Vagina (tissue), 2 donors: ENCODE measurements around the gene CUX1. TPM values are rescaled to one million over a fixed set of nuclear protein-coding genes. Genes with fewer than 3 reads are reported as not detected.
"Not testable (repeated sequence)": the region's sequence is repeated elsewhere in the genome, so short reads cannot be mapped to it uniquely, and the experiment has no call there.

Experiments used
- DNase-seq, 2 donors: peaks; one replicate each; pipeline ENCODE4 v3.0.0-alpha.2; 2017; ENCODE audit errors: extremely low spot score in 2 of 2
- H3K27ac ChIP-seq: fragments of 200-600 bp; sonication (generic); one replicate; pipeline ENCODE4 v1.5.1; 2019
- H3K27me3 ChIP-seq: fragments of 200-600 bp; sonication (generic); one replicate; pipeline ENCODE4 v1.5.1; 2019
- H3K36me3 ChIP-seq, 2 donors: fragments of 200-600 bp; sonication (generic); one replicate each; pipeline ENCODE4 v1.5.1; 2017 to 2019
- H3K4me1 ChIP-seq: fragments of 200-600 bp; sonication (generic); one replicate; pipeline ENCODE4 v1.5.1; 2019
- H3K4me3 ChIP-seq, 2 donors: fragments of 200-600 bp; sonication (generic); 1 replicate in 1 of 2; 2 replicates in 1 of 2; pipeline ENCODE4 v1.5.1; 2016 to 2019
- H3K9me3 ChIP-seq: fragments of 200-600 bp; sonication (generic); one replicate; pipeline ENCODE4 v1.5.1; 2019
- POLR2A ChIP-seq, 2 donors: fragments of 450-650 bp; IDR thresholded peaks; one replicate each; pipeline ENCODE4 v1.6.1; 2017; ENCODE audit warnings: antibody characterized with exemption in 2 of 2, mild to moderate bottlenecking in 2 of 2, moderate library complexity in 2 of 2
- POLR2AphosphoS5 ChIP-seq, 2 donors: sonication (generic); formaldehyde crosslinking; IDR thresholded peaks; one replicate each; pipeline ENCODE4 v1.9.0; 2017; ENCODE audit warnings: antibody characterized with exemption in 2 of 2, mild to moderate bottlenecking in 2 of 2, low read depth in 1 of 2; ENCODE audit not compliant: insufficient read depth in 1 of 2
- intact Hi-C: fragments of 100-400 bp; cut with DNase I; formaldehyde crosslinking; loops from one replicate; pipeline ENCODE4 v1.15.1; 2023
- total RNA-seq: library from RNA; depleted of rRNA; stranded (reverse); fragments of >200 nt; gene quantifications from one replicate; pipeline ENCODE4 v1.2.3, GENCODE V29; 2016
- TF ChIP-seq, protein P1 (sequence below), 3 experiments: fragments of 450-650 bp in 2 of 3; fragments of 200-600 bp in 1 of 3; sonication (generic) in 1 of 3; IDR thresholded peaks; one replicate each; pipeline ENCODE4 v1.5.1; 2017 to 2019; ENCODE audit warnings: antibody characterized with exemption in 3 of 3, mild to moderate bottlenecking in 2 of 3, moderate library complexity in 2 of 3

Gene CUX1
- total RNA-seq, 1 donor from 2014 or later, result 65.3 TPM

DNA sequence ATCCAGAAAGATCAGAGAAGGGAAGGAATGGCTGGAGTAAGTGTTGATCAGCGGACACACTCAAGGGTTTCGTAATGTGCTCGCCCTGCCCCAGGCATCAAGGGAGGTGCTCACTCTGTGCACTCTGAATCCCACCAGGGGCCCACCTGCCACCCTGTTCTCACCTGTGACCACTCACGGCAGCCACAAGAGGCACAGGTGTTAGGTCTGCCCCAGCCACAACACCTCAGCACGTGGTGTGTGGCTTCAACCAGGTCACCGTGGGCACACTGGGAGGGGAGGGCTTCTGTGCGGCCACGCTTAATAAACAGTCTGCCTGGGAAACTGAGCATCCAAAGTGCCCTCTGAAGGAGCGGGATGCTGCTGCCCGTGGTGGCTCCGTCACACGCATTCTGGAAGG is 49.8 kb downstream of the CUX1 start:
- Histone ChIP-seq H3K4me1 (peaks cover 22% of the 10 kb centered on the region), H3K9me3 (no peaks in the 10 kb centered on the region), H3K36me3 (no peaks in the 10 kb centered on the region), H3K4me3 (no peak overlapping the region), H3K27me3 (no peaks in the 10 kb centered on the region), H3K27ac (no peak overlapping the region)
- no peak for DNase-seq
- intact Hi-C loops, result no loop called here
- TF ChIP-seq POLR2A (IDR thresholded peaks at IDR 0.05) (no peak), POLR2AphosphoS5 (IDR thresholded peaks at IDR 0.05; ENCODE audit: insufficient read depth in 1 of 2, low read depth in 1 of 2) (no peak)
- TF ChIP-seq, protein P1, sequence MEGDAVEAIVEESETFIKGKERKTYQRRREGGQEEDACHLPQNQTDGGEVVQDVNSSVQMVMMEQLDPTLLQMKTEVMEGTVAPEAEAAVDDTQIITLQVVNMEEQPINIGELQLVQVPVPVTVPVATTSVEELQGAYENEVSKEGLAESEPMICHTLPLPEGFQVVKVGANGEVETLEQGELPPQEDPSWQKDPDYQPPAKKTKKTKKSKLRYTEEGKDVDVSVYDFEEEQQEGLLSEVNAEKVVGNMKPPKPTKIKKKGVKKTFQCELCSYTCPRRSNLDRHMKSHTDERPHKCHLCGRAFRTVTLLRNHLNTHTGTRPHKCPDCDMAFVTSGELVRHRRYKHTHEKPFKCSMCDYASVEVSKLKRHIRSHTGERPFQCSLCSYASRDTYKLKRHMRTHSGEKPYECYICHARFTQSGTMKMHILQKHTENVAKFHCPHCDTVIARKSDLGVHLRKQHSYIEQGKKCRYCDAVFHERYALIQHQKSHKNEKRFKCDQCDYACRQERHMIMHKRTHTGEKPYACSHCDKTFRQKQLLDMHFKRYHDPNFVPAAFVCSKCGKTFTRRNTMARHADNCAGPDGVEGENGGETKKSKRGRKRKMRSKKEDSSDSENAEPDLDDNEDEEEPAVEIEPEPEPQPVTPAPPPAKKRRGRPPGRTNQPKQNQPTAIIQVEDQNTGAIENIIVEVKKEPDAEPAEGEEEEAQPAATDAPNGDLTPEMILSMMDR (IDR thresholded peaks at IDR 0.05), result no peak

DNA sequence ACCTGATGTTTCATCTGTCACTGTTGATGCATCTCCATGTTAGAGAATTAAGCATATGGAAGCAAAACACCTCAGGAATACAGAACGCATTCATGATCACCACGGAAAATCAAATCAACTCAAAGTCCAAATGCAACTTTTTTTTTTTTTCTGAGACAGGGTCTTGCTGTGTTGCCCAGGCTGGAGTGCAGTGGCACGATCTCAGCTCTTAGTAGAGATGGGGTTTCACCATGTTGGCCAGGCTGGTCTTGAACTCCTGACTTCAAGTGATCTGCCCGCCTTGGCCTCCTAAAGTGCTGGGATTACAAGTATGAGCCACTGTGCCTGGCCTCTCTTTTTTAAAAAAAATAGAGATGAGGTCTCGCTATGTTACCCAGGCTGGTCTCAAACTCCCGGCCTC is 50.3 kb downstream of the CUX1 start:
- peaks cover 22% of the 10 kb centered on the region for H3K4me1 ChIP-seq
- H3K27me3 ChIP-seq, intact Hi-C loops, H3K4me3 ChIP-seq, DNase-seq, H3K9me3 ChIP-seq, H3K36me3 ChIP-seq, H3K27ac ChIP-seq: not testable (repeated sequence)

DNA sequence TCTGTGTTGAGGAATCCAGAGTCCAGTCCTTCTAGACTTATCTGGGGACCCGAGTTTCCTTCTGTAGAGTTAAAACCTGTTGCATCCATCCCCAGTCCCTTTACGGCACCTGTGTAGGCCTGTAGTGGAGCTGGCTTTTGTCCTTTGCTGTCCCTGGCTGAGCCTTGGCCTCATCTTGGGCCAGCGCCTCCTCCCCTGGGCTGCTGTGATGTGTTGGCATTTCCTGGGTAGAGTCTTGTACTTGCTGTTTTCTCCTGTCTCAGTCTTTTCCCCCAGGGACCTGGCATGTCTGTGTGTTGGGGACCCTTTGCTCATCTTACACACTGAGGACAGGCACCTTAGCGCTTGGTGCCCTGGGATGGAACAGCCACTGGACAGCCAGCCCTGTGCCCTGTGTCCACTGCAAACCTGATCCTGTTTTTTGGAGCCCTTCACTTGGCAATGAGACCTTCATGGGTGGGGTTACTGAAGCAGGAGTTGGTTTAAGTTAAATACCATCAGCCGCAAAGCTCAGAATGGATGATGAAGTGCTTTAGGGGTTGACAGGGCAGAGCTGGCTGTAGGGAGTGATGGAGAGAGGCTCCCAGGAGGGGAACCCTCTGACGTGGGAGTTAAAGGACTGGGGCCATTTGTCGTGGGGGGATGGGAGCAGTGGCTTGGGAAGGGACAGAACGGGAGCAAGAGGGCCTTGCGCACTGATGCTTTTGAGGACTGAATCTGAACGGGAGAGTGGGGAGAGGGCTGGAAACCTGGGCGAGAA is 50.9 kb downstream of the CUX1 start:
- no peaks in the 10 kb centered on the region for H3K36me3 ChIP-seq
- H3K27me3 ChIP-seq, result no peaks in the 10 kb centered on the region
- intact Hi-C loops, result no loop called here
- no peak for DNase-seq
- H3K9me3 ChIP-seq, result no peaks in the 10 kb centered on the region
- no peak overlapping the region for H3K4me3 ChIP-seq
- no peak overlapping the region for H3K27ac ChIP-seq
- H3K4me1 ChIP-seq, result peaks cover 22% of the 10 kb centered on the region
- TF ChIP-seq, protein P1 (IDR thresholded peaks at IDR 0.05), result no peak
- TF ChIP-seq POLR2AphosphoS5 (IDR thresholded peaks at IDR 0.05; ENCODE audit: insufficient read depth in 1 of 2, low read depth in 1 of 2) (no peak), POLR2A (IDR thresholded peaks at IDR 0.05) (no peak)

DNA sequence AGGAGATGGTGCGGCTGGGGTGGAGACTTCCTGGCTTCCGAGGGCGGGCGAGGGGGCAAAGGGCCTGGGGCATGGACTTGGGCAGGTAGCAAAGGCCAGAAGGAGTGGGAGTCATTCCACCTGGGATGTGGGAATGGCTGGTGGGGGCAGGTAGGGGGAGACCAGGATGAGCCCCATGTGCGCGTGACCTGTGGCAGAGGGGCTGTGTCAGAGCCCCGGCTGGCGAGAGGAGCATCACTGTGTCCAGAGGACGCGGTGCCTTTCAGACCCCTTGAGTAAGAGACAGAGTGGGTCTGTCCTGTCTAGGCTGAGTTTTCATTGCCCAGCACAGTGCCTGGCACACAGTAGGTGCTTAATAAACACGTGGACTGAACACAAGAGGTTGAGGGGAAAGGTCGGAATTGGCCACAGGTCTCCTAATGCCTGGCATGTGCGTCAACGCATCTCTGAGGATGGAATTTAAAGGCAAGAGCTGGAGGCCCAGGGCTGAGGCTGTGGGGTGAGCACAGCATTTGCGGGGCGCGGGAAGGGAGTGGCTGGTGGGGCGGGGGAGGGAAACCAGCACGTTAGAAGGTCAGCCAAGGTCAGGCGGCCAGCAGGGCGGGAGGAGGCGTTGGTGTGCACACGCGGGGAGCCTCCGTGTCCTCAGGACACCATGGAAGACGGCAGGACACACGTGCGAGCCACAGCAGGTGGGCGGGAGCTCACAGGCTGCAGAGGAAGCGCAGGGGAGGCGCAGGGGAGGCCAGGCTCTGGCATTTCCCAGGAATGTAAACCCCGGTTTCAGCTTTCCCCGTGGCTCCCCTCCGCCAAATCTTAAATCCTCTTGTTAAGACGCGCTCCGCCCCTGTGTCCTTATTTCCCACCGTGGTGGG is 51.8 kb downstream of the CUX1 start:
- TF ChIP-seq, protein P1 (IDR thresholded peaks at IDR 0.05), result no peak
- no peak for TF ChIP-seq POLR2A (IDR thresholded peaks at IDR 0.05)
- TF ChIP-seq POLR2AphosphoS5 (IDR thresholded peaks at IDR 0.05; ENCODE audit: insufficient read depth in 1 of 2, low read depth in 1 of 2), result no peak
- Histone ChIP-seq H3K36me3 (no peaks in the 10 kb centered on the region), H3K27me3 (no peaks in the 10 kb centered on the region), H3K4me3 (no peak overlapping the region), H3K4me1 (peaks cover 22% of the 10 kb centered on the region), H3K27ac (no peak overlapping the region), H3K9me3 (no peaks in the 10 kb centered on the region)
- intact Hi-C loops, result no loop called here
- DNase-seq, result no peak

DNA sequence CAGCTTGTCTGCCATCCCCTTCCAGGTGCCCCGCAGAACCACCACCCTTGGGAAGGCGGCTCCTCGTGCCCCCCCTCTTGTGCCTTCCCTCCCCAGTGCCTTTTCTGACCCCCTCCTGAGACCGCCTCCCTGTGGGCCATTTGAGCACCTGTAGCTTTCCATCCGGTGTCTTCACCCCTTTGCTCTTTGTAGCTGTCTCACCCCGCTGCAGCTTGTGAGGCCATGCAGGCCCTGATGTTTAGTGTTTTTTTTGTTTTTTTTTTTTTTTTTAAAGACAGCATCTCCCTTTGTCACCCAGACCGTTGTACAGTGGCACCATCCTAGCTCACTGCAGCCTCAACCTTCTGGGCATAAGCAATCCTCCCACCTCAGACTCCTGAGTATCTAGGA is 52.5 kb downstream of the CUX1 start:
- Histone ChIP-seq H3K27me3 (no peaks in the 10 kb centered on the region), H3K9me3 (no peaks in the 10 kb centered on the region), H3K36me3 (no peaks in the 10 kb centered on the region), H3K4me1 (peaks cover 22% of the 10 kb centered on the region), H3K27ac (no peak overlapping the region), H3K4me3 (no peak overlapping the region)
- DNase-seq, result no peak
- no peak for TF ChIP-seq POLR2A (IDR thresholded peaks at IDR 0.05)
- TF ChIP-seq, protein P1 (IDR thresholded peaks at IDR 0.05), result no peak
- intact Hi-C loops, result no loop called here
